ENCODE measurements around the gene CREBL2.
"Not testable (repeated sequence)": the region's sequence is repeated elsewhere in the genome, so short reads cannot be mapped to it uniquely, and the experiment has no call there.

The CREBL2 gene

DNA sequence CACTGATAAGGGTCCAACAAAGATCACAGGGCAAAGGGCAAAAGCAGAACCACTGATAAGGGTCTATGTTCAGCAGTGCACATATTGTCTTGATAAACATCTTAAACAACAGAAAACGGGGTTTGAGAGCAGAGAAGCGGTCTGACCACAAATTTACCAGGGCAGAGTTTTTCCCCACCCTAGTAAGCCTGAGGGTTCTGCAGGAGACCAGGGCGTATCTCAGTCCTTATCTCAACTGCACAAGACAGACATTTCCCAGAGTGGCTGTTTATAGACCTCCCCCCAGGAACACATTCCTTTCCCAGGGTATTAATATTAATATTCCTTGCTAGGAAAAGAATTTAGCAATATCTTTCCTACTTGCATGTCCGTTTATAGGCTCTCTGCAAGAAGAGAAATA lies 28.3 kb downstream of the CREBL2 start:
- not testable (repeated sequence) for DNase-seq

DNA sequence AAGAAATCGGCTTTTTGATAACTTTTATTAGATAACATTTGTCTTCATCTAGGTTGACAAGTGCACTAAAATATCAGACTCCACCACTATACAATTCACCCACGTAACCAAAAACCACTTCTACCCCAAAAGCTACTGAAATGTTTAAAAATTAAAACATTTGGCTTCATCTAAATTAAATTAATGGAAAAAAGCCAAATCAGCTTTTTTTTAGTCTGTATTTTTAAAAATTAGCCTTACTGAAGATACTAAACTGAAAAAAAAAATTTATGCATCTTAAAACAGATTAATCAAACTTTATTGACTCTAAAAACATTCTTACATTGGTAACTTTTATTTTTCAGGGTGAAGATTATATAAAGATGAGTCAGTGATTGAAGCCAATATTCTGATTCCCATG lies 30.0 kb downstream of the CREBL2 start:
- DNase-seq = no peak

DNA sequence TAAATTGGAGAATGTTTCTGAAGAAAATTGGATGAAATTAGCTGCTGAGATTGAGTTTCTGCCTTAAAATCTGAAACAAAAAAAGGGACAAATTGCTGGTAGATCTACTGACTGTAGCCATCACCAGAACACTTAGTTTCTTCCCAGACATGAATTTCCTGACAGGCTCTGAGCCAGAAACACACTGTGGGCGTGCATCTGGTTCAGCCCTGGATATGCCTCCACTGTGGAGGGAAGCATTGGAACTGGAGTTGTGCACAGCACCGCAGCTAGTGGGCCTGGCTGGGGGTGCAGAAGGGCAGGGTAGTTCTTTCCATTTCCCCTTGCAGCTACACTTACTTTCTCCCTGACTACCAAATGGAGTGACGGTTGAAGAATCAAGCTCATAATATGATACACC lies 31.2 kb downstream of the CREBL2 start:
- no peak for DNase-seq

DNA sequence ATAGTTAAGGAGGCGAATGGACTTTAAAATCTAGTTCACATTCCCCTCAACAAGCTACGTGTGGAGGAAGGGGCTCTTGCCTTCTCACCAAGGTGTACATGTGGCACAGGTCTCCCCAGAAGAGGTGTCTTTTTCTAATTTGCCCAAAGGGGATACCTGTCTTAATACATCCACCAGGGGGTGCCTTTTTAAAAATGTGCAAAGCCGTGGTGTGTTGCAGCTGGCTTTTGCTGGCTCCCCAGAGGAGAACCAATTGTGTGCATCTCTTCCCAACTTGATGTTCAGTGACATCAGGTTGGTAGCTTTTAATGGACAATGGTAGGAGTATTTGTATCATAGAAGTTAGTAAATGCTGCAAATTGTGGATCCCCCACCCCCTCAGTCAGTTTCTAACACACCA lies 33.8 kb downstream of the CREBL2 start:
- peak; percentile 16 for DNase-seq

DNA sequence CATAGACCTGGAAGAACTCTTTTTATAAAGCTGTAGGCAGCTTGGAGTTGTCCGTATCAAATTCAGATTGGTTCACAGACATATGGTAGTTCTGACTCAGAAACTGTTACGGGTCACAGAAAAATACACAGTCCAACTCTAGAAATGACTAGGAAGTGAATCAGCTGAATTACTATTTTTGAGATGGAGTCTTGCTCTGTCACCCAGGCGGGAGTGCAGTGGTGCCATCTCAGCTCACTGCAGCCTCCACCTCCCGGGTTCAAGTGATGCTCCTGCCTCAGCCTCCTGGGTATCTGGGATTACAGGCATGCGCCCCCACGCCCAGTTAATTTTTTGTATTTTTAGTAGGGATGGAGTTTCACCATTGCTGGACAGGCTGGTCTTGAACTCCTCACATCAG lies 34.3 kb downstream of the CREBL2 start:
- DNase-seq = peak; percentile 68

DNA sequence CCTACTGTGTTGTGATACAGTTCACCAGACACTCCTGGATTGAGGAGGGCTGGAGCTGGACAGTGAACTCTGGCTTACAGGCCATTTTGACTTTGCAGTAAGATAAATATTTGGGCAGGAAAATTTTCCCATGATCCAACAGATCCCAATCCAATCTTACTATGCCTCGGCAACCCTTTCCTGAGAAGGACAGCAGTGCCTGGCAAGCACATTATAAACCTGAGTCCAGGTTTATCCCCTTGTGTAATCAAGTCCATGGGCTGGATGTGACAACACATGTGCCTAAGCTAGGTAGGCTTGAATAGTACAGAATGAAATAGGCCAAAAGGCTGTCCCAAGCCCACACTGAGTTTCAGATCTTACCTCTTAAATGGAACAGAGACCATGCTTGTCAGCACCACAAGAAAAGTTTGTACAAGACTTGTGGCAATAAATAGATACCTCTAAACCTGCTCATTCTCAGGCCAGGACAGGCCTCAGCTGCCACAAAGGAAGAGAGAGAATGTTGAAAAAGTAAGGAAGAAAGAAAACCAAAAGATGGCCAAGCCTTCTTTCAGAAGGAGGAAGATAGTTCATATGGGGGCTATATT lies 34.9 kb downstream of the CREBL2 start:
- DNase-seq = no peak

DNA sequence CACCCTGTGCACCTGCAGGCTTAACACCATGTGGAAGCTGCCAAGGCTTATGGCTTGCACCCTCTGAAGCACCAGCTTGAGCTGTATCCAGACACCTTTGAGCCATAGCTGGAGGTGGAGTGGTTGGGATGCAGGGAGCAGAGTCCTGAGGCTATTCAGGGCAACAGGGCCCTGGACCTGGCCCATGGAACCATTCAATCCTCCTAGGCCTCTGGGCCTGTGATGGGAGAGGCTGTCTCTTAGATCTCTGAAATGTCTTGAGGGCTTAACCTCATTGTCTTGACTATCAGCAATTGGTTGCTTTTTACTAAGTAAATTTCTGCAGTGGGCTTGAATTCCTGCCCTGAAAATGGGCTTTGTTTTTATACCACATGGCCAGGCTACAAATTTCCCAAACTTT lies 36.6 kb downstream of the CREBL2 start:
- no peak for DNase-seq

DNA sequence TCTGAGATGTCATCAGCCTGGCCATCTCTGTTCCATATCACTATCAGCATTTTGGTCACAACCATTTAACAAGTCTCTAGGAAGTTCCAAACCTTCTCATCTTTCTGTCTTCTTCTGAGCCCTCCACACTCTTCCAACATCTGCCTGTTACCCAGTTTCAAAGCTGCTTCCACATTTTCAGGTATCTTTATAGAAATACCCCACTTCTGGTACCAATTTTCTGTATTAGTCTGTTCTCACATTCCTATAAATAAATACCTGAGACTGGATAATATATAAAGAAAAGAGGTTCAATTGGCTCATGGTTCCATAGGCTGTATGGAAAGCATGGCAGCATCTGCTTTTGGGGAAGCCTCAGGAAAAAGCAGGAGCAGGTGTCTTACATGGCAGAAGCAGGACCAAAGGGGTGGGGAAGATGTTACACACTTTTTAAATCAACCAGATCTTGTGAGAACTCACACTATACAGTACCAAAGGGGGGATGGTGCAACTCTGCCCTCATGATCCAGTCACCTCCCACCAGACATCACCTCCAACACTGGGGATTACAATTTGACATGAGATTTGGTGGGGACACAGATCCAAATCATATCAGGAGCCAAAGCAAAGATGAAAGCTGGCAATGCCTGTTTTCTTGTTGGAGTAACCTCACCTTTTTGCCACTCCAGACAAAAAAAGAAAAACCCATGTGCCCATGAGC lies 37.4 kb downstream of the CREBL2 start:
- DNase-seq = no peak

DNA sequence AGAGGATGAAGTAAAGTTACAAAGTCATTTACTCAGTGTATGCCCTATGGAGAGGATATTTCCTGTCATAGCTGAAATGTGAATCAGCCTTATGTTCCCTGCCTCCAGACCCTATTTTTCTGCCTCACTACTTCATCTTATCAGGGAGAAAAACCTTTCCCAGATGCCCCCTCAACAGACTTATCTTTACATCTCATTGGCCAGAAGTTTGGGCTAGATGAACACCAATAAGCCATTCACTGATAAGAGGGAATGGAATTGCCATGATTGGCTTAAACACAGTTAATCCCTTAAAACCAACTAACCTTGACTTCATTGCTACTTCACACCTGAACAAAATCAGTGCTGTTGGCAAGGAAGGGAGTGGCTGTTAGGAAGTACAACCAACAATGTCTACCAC lies 40.1 kb downstream of the CREBL2 start:
- no peak for DNase-seq

DNA sequence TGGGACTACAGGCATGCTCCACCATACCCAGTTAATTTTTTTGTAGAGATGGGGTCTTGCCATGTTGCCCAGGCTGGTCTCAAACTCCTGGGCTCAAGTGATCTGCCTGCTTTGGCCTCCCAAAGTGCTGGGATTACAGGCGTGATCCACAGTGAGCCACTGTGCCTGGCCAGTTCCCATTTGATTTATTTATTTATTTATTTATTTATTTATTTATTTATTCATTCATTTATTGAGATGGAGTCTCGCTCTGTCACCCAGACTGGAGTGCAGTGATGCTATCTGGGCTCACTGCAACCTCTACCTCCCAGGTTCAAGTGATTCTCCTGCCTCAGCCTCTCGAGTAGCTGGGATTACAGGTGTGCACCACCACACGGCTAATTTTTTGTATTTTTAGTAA lies 41.0 kb downstream of the CREBL2 start:
- not testable (repeated sequence) for DNase-seq

DNA sequence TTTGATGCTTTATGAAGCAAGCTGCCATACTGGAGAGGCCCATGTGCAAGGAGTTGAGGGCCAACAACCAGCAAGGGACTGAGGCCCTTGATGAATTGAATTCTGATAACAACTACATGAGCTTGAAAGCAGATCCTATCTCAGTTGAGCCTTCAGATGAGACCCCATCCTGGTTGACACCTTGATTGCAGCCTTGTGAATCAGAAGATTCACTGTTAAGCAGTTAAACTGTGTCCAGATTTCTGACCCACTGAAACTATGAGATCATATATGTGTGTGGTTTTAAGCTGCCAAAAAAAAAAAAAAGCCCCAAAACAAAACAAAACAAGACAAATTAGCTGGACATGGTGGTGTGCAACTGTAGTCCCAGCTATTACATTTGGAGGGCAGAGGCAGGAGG lies 42.2 kb downstream of the CREBL2 start:
- no peak for DNase-seq

DNA sequence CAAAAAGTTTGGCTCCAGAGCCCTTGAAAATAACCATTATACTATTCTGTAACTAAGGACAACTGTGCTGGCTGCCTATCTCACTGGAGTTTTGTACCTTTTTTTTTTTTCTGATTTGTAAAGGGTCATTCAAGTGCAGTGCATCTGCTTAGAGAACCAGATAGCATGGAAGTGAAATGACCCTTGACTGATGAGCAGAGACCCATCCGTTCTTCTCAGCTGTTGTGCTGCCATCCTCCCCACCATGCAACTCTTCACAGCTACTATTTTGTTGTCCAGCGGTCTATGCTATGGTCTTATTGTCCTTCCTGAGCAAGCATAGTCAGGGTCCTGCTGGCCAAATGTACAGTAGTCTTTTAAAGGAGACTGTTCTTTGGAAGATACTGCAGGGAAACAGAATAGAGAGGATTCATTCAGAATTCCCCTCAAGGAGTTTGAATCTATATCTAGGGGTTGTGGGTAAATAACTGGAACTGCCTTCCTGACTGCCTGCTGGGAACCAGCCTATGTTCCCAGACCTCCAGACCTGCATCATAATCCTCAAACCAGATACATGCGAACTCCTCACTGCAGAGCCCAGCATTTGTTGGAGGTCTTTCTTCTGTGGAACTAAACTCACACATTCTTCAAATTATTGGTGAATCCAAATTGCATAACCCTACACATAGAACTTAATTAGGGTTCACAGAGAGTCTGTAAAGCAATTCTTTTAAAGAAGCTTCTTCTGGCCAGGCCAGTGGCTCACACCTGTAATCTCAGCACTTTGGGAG lies 43.2 kb downstream of the CREBL2 start:
- no peak for DNase-seq

DNA sequence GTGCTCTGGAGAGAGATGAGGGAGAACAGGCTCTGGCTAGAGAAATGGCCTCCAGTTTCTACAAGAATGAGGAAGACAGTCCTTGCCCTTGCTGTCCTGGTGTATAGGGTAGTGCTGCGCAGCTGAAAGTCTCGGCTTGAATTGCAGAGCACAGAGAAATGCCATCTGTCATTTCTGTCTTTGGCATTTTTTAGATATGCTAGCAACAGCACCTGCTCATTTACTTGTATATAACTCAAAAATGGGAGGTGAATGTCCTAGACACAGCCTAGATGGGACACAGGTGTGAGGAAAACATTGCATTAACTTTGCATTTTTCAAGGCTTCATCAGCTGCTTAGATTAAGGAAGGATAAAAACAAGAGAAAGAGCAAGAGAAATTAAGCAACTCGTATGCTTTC lies 48.5 kb downstream of the CREBL2 start:
- no peak for DNase-seq

DNA sequence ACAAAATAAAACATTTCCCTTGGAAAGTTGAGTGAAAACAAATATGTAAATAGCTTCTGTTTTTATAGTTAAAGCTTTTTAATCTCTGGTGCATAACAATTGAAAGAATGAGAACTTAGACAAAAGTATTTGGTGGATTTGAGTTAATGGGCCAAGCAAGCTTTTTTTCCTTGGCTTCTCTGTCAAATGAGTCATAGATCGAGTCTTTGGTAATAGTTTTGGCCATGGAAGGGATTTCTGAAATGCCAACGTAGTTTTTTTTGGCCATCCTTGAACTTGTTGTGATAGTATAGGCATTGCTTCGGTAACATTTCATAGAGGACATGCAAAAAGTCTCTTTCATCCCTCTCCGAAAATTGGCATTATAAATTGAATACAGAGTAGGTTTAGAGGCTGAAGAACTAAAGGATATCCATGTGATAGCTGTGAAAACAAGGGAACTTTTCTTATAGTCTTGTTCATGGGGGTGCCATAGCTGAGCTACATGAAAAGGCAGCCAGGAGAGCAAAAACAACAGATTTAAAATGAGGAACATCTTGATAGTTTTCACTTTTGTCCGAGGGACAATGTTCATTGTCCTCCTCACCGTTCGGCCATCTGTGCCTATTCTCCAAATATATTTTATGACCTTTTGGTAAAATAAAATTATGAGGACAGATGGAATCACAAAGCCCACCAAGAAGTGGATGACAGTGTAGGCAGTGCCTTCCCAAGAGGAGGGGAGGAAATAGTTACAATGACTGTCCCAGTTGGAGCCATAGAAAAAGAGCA lies 49.6 kb downstream of the CREBL2 start:
- DNase-seq = peak; percentile 76

DNA sequence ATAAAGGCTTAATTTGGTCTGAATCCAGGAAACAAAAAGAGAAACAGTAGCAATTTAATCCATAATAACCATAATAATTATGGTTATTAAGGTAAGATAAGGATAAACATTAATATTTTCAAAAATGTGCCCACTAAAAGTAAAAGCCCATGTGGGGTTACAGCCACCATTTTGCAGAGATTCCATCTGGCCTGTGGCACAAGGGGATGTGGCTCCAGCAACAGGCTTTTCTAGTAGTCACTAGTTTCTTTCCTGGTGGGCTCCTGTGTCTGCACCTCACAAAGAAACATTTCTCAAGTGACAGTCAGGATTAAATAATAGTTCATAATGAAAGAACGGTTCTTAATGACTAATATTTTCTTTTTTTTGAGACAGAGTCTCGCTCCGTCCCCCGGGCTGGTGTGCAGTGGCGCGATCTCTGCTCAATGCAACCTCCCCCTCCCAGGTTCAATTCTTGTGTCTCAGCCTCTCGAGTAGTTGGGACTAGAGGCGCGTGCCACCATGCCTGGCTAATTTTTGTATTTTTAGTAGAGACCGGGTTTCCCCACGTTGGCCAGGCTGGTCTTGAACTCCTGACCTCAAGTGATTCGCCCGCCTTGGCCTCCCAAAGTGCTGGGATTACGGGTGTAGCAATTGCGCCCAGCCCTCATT lies 52.1 kb downstream of the CREBL2 start:
- DNase-seq = no peak

DNA sequence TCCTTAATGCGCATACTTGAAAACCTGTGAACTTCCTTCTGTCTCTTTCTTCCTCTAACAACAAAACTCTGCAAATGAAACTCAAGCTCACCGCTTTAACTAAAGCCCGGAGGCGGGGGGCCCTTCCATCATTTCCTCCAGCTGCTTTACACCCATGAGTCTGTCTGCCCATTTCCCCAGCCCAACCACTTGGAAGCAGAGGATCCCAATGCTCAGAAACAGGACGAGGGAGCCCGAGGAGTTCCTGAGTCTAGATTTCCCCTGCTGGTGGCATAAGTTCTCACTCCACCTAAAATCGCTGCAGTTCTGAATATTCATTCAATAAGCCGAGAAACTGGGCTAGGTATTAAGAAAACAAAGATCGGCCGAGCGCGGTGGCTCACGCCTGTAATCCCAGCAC lies 53.5 kb downstream of the CREBL2 start:
- DNase-seq = no peak

DNA sequence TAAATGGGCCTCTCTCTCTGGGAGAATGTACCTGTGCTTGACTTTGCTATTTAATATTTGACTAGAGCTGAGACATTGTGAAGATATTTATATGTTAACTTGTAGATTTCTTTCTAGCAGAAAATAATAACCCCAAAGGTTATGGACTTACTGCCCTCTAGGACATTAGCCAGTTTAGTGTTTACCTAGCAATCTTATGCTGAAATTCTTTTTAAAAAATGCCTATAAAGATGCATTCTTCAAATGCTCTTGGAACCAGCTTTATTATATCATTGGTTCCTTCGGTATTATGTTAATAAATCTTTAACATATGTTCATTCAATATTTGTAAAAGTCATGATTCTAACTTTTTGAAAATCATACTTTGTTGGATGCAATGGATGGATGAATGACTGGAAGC lies 56.3 kb downstream of the CREBL2 start:
- DNase-seq = no peak

DNA sequence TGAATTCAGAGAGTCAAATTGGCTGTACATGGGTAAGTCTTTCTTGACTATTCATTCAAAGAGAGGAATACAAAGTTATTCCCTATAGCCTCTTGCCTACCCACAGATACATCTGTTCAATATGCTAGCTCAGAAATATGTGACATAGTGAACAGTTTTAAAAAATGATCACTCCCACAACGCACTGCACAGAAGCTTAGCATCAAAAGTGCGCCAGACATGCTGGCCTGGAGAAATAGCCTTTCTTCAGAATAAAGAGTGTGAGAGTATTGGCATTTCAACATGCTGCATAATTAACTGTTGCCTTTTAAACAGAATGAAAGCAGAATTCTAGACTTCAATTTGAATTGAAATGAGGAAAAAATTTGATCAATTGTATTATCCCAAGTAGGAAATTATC lies 57.3 kb downstream of the CREBL2 start:
- DNase-seq = no peak

DNA sequence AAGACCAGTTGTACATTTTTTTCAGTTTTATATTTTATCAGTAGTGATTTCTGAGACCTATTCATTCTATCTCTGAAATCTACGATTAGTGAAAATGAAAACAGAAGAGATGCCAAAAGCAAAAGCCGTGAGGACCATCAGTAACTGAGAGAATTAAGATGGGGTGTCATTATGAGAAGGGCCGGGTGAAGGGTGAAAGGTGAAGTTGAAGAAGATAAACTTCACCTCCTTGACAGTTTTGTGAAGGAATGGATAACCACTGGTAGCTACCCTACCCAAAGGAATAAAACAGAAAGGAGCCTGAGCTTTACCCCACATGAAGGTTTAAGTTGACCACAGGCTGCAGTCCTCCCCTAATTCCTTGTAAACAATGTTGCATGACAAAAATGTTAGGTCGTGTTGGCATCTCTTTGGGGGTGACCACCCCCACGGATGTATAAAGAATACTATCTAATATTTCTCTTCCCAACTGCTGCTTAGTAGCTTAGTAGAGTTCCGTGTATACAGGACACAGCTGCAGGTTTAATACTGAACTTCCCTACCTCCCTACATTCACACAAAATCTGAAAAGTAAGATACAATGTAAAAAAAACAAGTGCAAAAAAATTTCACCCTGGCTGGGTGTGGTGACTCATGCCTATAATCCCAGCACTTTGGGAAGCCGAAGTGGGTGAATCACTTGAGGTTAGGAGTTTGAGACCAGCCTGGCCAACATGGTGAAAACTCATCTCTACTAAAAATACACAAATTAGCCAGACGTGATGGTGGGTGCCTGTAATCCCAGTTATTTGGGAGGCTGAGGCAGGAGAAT lies 60.4 kb downstream of the CREBL2 start:
- peak; percentile 55 for DNase-seq

DNA sequence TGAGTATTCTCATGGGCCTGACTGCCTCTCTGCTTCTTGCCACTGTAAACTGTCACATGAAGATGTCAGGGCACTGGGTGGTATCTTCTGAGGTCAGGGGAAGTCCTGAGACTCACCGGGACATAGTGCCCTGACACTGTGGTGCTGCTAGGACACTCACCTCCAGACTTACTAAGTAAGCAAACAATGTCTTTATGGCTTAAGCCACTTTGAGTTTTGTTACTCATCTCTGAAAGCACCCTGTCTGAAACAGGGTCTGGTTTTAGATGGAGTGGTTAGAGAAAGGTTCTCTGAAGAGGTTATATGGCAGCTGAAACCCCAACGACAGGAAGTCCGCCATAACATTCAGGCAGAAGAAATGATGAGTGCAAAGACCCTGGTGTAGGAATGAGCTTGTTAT lies 61.6 kb downstream of the CREBL2 start:
- no peak for DNase-seq

DNA sequence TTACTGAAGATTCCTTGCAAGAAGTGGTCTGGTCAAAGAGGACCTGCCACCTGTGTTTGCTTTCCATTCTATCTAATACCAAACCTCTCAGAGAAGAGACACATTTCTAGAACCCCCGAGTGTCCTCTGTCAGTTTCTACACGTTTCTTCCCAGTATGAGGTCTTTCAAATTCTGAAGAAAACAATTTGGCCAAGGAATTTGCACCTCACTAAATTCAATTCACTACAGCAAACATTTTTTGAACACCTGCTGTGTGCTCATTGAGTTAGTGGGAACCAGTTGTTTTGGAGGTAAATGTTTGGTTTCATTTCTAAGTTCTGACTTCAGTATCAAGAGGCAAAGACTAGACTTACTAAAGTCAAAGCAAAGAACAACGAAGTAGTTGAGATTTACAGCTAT lies 64.9 kb downstream of the CREBL2 start:
- no peak for DNase-seq

Measured in fibroblast of skin of abdomen (primary cell).